HEK293 (cell line): ENCODE measurements around the gene LBHD2.
A peak's percentile ranks its signal among the peaks of the same experiment; 100 is the strongest.

ENCODE experiments used
- CTCF ChIA-PET: fragments of 350-600 bp; formaldehyde crosslinking; extraction: SDS; loops from one replicate; lab custom pipeline; 2021; ENCODE audit warnings: antibody characterized with exemption; lab: Yijun Ruan, JAX
- POLR2A ChIA-PET: fragments of 300-600 bp; formaldehyde crosslinking; extraction: SDS; loops from one replicate; lab custom pipeline; 2020; ENCODE audit warnings: antibody characterized with exemption, inconsistent platforms; lab: Yijun Ruan, JAX
- H3K27ac ChIP-seq: fragments of 200-500 bp; sonication (Bioruptor generic); 2 replicates; pipeline ENCODE4 v1.5.1; 2014; ENCODE audit warnings: low read depth, low read length, control low read depth, inconsistent platforms; ENCODE audit errors: extremely low read depth
- H3K36me3 ChIP-seq, 2 experiments: fragments of 200-500 bp in 1 of 2; sonication (Bioruptor generic) in 1 of 2; 1 replicate in 1 of 2; 2 replicates in 1 of 2; pipeline ENCODE4 v1.5.1; 2014 to 2017; ENCODE audit warnings: inconsistent platforms in 2 of 2, low read length in 2 of 2; ENCODE audit not compliant: control insufficient read depth in 2 of 2, insufficient read depth in 1 of 2
- H3K4me1 ChIP-seq: fragments of 200-500 bp; sonication (Bioruptor generic); 2 replicates; pipeline ENCODE4 v1.5.1; 2014; ENCODE audit warnings: mild to moderate bottlenecking, low read length, inconsistent platforms; ENCODE audit not compliant: control insufficient read depth, insufficient read depth
- H3K4me3 ChIP-seq: 2 replicates; pipeline ENCODE4 v1.5.1; 2011; ENCODE audit warnings: low read depth, mild to moderate bottlenecking, control low read depth, low read length, moderate library complexity
- H3K9me3 ChIP-seq: fragments of 200-500 bp; sonication (Bioruptor generic); 2 replicates; pipeline ENCODE4 v1.5.1; 2014; ENCODE audit warnings: low read depth, low read length, inconsistent platforms; ENCODE audit not compliant: control insufficient read depth, insufficient read depth
- BCL11A ChIP-seq: fragments of 450-650 bp; formaldehyde crosslinking; IDR thresholded peaks from 2 replicates; pipeline ENCODE4 v1.5.1; 2016; ENCODE audit warnings: low read depth, missing biosample characterization, missing genetic modification characterization
- EGR2 ChIP-seq: fragments of 450-650 bp; formaldehyde crosslinking; IDR thresholded peaks from 2 replicates; pipeline ENCODE4 v1.5.1; 2016; ENCODE audit warnings: low read depth, missing biosample characterization, missing genetic modification characterization
- KLF16 ChIP-seq: fragments of 450-650 bp; formaldehyde crosslinking; IDR thresholded peaks from 2 replicates; pipeline ENCODE4 v1.5.1; 2017; ENCODE audit warnings: missing biosample characterization, missing genetic modification characterization
- SP3 ChIP-seq: fragments of 450-650 bp; formaldehyde crosslinking; IDR thresholded peaks from 2 replicates; pipeline ENCODE4 v1.5.1; 2016; ENCODE audit warnings: missing biosample characterization, missing genetic modification characterization
- WT1 ChIP-seq: fragments of 450-650 bp; formaldehyde crosslinking; IDR thresholded peaks from 2 replicates; pipeline ENCODE4 v1.5.1; 2016; ENCODE audit warnings: missing biosample characterization, missing genetic modification characterization
- ZFHX2 ChIP-seq: fragments of 450-650 bp; formaldehyde crosslinking; conservative IDR thresholded peaks from 2 replicates; pipeline ENCODE4 v1.5.1; 2016; ENCODE audit warnings: missing biosample characterization, missing genetic modification characterization
- ZIC2 ChIP-seq: fragments of 450-650 bp; formaldehyde crosslinking; IDR thresholded peaks from 2 replicates; pipeline ENCODE4 v1.5.1; 2016; ENCODE audit warnings: missing biosample characterization, missing genetic modification characterization
- ZNF146 ChIP-seq: fragments of 450-650 bp; formaldehyde crosslinking; IDR thresholded peaks from 2 replicates; pipeline ENCODE4 v1.5.1; 2016; ENCODE audit warnings: missing biosample characterization, missing genetic modification characterization
- ZNF366 ChIP-seq: fragments of 450-650 bp; formaldehyde crosslinking; conservative IDR thresholded peaks from 2 replicates; pipeline ENCODE4 v1.5.1; 2016; ENCODE audit warnings: missing biosample characterization, missing genetic modification characterization
- ZNF426 ChIP-seq: fragments of 450-650 bp; formaldehyde crosslinking; IDR thresholded peaks from 2 replicates; pipeline ENCODE4 v1.5.1; 2017; ENCODE audit warnings: missing biosample characterization, missing genetic modification characterization, mild to moderate bottlenecking, inconsistent platforms, moderate library complexity
- ZNF48 ChIP-seq: fragments of 450-650 bp; formaldehyde crosslinking; IDR thresholded peaks from 2 replicates; pipeline ENCODE4 v1.5.1; 2016; ENCODE audit warnings: missing biosample characterization, missing genetic modification characterization
- ZNF529 ChIP-seq: fragments of 450-650 bp; formaldehyde crosslinking; IDR thresholded peaks from 2 replicates; pipeline ENCODE4 v1.5.1; 2017; ENCODE audit warnings: missing genetic modification characterization, missing biosample characterization; ENCODE audit not compliant: insufficient replicate concordance
- ZNF658 ChIP-seq: fragments of 450-650 bp; formaldehyde crosslinking; IDR thresholded peaks from 2 replicates; pipeline ENCODE4; 2016; ENCODE audit warnings: missing biosample characterization, missing genetic modification characterization
- TF ChIP-seq, protein P1 (sequence below): fragments of 450-650 bp; formaldehyde crosslinking; IDR thresholded peaks from 2 replicates; pipeline ENCODE4 v1.5.1; 2017; ENCODE audit warnings: missing biosample characterization, missing genetic modification characterization
- TF ChIP-seq, protein P2 (sequence below): sonication (generic); formaldehyde crosslinking; IDR thresholded peaks from 2 replicates; pipeline ENCODE4 v1.8.1; 2022; ENCODE audit warnings: mild to moderate bottlenecking, moderate library complexity, missing genetic modification reagents
- TF ChIP-seq, protein P3 (sequence below): fragments of 450-650 bp; formaldehyde crosslinking; IDR thresholded peaks from 2 replicates; pipeline ENCODE4 v1.5.1; 2016; ENCODE audit warnings: missing biosample characterization, missing genetic modification characterization

LBHD2 gene

DNA sequence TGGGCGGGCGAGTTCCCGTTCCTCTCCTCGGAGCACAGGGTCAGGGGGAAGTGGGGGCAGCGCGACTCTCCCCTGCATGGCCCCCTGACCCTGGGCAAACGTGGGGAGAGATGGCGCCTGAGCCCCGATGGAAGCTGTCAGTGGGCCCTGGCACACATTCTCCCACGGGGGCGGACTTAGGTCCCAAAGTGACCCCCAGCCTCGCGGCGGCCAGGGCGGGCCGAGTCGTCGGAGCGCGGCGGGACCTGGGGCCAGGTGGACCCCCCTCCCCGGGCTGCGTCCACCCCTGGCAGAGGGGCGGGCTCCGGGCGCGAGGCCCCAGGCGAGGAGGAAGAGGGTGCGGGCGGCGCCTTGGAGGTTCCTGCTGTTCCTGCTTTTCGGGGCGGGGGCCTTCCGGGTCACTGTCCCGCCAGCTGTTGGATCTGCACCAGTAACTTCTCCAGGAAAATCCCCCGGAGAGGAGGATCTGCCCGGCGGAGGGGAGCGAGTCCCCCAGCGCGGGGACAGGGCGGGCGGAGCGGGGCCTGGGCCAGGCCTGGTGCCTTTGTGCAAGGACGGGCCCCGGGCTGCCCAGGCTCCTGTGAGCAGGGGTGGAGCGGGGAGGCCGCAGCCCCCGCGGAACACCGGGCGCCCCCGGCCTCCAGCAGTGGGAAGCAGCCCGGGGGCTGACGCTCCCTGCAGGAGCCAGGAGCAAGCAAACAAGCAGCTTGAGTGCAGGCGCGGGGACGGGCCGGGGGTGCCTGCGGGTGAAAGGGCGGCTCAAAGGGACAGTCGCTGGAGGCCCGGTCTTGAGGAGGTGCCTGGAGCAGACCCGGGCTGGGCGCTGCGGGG is 54.5 kb downstream of the LBHD2 start:
- POLR2A ChIA-PET = no interaction called here
- Histone ChIP-seq H3K4me3 (no peak overlapping the region), H3K4me1 (no peaks in the 10 kb centered on the region)

DNA sequence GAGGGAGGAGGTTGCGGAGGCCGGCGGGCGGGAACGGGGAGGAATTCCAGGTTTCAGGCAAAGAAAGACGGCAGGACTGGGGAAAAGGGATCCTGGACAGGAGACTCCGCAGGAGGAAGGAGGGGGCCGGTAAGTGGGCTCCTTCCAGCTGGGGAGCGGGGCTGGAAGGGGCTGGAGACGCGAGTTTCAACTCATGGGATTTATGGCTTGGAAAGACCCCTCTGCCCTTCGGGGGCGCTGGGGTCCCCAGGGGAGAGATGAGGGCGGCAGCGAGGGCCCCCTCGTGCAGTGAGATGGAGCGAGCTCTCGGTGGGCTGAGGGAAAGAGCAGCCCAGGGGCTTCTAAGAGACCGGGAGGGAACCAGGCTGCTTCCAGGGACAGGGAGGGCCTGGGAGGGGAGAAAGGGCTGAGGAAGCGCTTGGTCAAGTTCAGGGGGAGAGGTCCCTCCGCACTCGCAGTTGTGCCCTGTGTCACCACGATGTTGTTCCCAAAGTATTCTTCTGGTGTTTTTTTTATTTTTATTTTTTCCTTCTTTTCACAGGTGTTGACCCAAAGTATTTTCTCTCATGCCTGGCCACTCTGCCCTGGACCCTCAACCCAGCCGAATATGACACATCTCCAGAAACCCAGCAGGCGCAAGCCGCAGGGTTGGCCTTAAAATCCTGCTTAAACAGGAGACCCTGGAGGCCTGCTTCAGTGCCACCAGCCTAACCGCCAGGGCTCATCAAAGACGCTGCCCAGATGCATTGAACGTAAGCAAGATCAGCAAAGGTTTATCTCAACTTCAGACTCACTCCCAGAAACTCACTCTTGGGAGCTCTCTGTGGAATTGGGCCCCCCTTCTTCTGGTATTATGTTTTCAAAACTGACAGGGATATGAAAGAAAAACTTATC is 55.4 kb downstream of the LBHD2 start:
- no peaks in the 10 kb centered on the region for H3K9me3 ChIP-seq
- H3K36me3 ChIP-seq = peaks cover 0 to 9% of the 10 kb centered on the region in 2 experiments; a peak in 1 of 3 replicates
- no peaks in the 10 kb centered on the region for H3K4me1 ChIP-seq
- H3K27ac ChIP-seq = no peak overlapping the region
- ChIA-PET CTCF (interaction anchor here (0.6 to 5.1 kb wide), 3 partner anchors 29 to 47 kb away, joined by 3 to 80 read pairs (median 3); no protein-coding TSS in a partner anchor), POLR2A (interaction anchor here (0.7 kb wide), 1 partner anchor 811 kb away, joined by 5 read pairs; no protein-coding TSS in a partner anchor)
- TF ChIP-seq ZNF146 (tag by site-specific recombination) (no peak), KLF16 (tag by site-specific recombination) (no peak), WT1 (tag by site-specific recombination) (no peak), SP3 (tag by site-specific recombination) (no peak), ZNF529 (tag by site-specific recombination) (no peak), ZFHX2 (tag by site-specific recombination) (peak; percentile 3; the same call in 1 of the 2 replicates)
- no peak overlapping the region for H3K4me3 ChIP-seq

More for the DNA sequence above, 54.5 kb downstream of the LBHD2 start:
- TF ChIP-seq EGR2 (tag by site-specific recombination) (peak; percentile 65), ZNF366 (tag by site-specific recombination) (no peak), ZIC2 (peak; percentile 56), BCL11A (no peak), ZNF48 (tag by site-specific recombination) (no peak), ZNF658 (tag by site-specific recombination) (no peak), ZNF426 (tag by site-specific recombination) (no peak), ZFHX2 (tag by site-specific recombination) (peak; percentile 69)
- TF ChIP-seq, protein P1, sequence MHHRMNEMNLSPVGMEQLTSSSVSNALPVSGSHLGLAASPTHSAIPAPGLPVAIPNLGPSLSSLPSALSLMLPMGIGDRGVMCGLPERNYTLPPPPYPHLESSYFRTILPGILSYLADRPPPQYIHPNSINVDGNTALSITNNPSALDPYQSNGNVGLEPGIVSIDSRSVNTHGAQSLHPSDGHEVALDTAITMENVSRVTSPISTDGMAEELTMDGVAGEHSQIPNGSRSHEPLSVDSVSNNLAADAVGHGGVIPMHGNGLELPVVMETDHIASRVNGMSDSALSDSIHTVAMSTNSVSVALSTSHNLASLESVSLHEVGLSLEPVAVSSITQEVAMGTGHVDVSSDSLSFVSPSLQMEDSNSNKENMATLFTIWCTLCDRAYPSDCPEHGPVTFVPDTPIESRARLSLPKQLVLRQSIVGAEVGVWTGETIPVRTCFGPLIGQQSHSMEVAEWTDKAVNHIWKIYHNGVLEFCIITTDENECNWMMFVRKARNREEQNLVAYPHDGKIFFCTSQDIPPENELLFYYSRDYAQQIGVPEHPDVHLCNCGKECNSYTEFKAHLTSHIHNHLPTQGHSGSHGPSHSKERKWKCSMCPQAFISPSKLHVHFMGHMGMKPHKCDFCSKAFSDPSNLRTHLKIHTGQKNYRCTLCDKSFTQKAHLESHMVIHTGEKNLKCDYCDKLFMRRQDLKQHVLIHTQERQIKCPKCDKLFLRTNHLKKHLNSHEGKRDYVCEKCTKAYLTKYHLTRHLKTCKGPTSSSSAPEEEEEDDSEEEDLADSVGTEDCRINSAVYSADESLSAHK (tag by site-specific recombination) = no peak
- TF ChIP-seq, protein P2, sequence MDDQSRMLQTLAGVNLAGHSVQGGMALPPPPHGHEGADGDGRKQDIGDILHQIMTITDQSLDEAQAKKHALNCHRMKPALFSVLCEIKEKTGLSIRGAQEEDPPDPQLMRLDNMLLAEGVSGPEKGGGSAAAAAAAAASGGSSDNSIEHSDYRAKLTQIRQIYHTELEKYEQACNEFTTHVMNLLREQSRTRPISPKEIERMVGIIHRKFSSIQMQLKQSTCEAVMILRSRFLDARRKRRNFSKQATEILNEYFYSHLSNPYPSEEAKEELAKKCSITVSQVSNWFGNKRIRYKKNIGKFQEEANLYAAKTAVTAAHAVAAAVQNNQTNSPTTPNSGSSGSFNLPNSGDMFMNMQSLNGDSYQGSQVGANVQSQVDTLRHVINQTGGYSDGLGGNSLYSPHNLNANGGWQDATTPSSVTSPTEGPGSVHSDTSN = no peak
- TF ChIP-seq, protein P3, sequence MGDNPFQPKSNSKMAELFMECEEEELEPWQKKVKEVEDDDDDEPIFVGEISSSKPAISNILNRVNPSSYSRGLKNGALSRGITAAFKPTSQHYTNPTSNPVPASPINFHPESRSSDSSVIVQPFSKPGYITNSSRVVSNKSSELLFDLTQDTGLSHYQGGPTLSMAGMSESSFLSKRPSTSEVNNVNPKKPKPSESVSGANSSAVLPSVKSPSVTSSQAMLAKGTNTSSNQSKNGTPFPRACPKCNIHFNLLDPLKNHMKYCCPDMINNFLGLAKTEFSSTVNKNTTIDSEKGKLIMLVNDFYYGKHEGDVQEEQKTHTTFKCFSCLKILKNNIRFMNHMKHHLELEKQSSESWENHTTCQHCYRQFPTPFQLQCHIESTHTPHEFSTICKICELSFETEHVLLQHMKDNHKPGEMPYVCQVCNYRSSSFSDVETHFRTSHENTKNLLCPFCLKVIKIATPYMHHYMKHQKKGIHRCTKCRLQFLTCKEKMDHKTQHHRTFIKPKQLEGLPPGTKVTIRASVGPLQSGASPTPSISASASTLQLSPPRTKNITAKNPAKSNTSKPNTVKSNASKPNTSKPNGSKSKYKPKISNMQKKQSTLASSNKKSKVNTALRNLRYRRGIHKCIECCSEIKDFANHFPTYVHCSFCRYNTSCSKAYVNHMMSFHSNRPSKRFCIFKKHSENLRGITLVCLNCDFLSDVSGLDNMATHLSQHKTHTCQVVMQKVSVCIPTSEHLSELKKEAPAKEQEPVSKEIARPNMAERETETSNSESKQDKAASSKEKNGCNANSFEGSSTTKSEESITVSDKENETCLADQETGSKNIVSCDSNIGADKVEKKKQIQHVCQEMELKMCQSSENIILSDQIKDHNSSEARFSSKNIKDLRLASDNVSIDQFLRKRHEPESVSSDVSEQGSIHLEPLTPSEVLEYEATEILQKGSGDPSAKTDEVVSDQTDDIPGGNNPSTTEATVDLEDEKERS (tag by site-specific recombination) = no peak
- CTCF ChIA-PET = interaction anchor here (5.1 kb wide), 1 partner anchor 33 kb away, joined by 80 read pairs; no protein-coding TSS in a partner anchor
- Histone ChIP-seq H3K9me3 (no peaks in the 10 kb centered on the region), H3K27ac (no peak overlapping the region), H3K36me3 (peaks cover 0 to 15% of the 10 kb centered on the region in 2 experiments; a peak in 1 of 3 replicates)
